Stimulated activated CD4-positive, alpha-beta T cell treated with anti-CD3 and anti-CD28 coated beads, Interleukin-4, amount 100 ng/mL, for 4 hours (primary cell): Measurements from ENCODE around the gene CNIH3.

Source experiments
- DNase-seq, 2 experiments: peaks; one replicate each; pipeline ENCODE4 v3.0.0-alpha.2; 2020

Gene CNIH3

GRCh38 chr1:224749916-224750315 lies 133.8 kb downstream of the CNIH3 start:
- DNase-seq, result no peak

GRCh38 chr1:224751624-224752311 lies 135.7 kb downstream of the CNIH3 start:
- no peak for DNase-seq

- no peak for DNase-seq
Observed at GRCh38 chr1:224753491-224753890, 137.4 kb downstream of the CNIH3 start.

- no peak for DNase-seq
Observed at GRCh38 chr1:224755586-224755985, 139.5 kb downstream of the CNIH3 start.

GRCh38 chr1:224757508-224757907 lies 141.4 kb downstream of the CNIH3 start:
- no peak for DNase-seq

- no peak for DNase-seq
Observed at GRCh38 chr1:224759135-224759534, 143.0 kb downstream of the CNIH3 start.

- DNase-seq, result no peak
Observed at GRCh38 chr1:224759681-224760091, 143.6 kb downstream of the CNIH3 start.

- DNase-seq, result no peak
Observed at GRCh38 chr1:224760163-224760562, 144.0 kb downstream of the CNIH3 start.

GRCh38 chr1:224761245-224761644 lies 145.1 kb downstream of the CNIH3 start:
- no peak for DNase-seq

GRCh38 chr1:224762046-224762445 lies 145.9 kb downstream of the CNIH3 start:
- DNase-seq, result no peak

GRCh38 chr1:224762701-224763100 lies 146.6 kb downstream of the CNIH3 start:
- no peak for DNase-seq

GRCh38 chr1:224763126-224763775 lies 147.1 kb downstream of the CNIH3 start:
- DNase-seq, result no peak

GRCh38 chr1:224766266-224766665 lies 150.1 kb downstream of the CNIH3 start:
- DNase-seq, result no peak

- DNase-seq, result no peak
Observed at GRCh38 chr1:224767031-224767430, 150.9 kb downstream of the CNIH3 start.

GRCh38 chr1:224767676-224768075 lies 151.6 kb downstream of the CNIH3 start:
- DNase-seq, result no peak

- no peak for DNase-seq
Observed at GRCh38 chr1:224768971-224769370, 152.9 kb downstream of the CNIH3 start.

GRCh38 chr1:224769452-224770335 lies 153.6 kb downstream of the CNIH3 start:
- no peak for DNase-seq

- DNase-seq, result no peak
Observed at GRCh38 chr1:224770336-224770693, 154.2 kb downstream of the CNIH3 start.

GRCh38 chr1:224773646-224774045 lies 157.5 kb downstream of the CNIH3 start:
- DNase-seq, result no peak

- no peak for DNase-seq
Observed at GRCh38 chr1:224774378-224774777, 158.3 kb downstream of the CNIH3 start.

- no peak for DNase-seq
Observed at GRCh38 chr1:224777180-224777579, 161.1 kb downstream of the CNIH3 start.

- DNase-seq, result no peak
Observed at GRCh38 chr1:224779536-224779935, 163.4 kb downstream of the CNIH3 start.

- DNase-seq, result no peak
Observed at GRCh38 chr1:224780736-224781135, 164.6 kb downstream of the CNIH3 start.

- DNase-seq, result no peak
Observed at GRCh38 chr1:224781800-224782199, 165.7 kb downstream of the CNIH3 start.
